ENCODE results near the gene ENOPH1. TPM values are rescaled to one million over a fixed set of nuclear protein-coding genes. Genes with fewer than 3 reads are reported as not detected.

The ENOPH1 gene
- polyA plus RNA-seq, 1 donor from 2014 or later = 159 TPM

DNA sequence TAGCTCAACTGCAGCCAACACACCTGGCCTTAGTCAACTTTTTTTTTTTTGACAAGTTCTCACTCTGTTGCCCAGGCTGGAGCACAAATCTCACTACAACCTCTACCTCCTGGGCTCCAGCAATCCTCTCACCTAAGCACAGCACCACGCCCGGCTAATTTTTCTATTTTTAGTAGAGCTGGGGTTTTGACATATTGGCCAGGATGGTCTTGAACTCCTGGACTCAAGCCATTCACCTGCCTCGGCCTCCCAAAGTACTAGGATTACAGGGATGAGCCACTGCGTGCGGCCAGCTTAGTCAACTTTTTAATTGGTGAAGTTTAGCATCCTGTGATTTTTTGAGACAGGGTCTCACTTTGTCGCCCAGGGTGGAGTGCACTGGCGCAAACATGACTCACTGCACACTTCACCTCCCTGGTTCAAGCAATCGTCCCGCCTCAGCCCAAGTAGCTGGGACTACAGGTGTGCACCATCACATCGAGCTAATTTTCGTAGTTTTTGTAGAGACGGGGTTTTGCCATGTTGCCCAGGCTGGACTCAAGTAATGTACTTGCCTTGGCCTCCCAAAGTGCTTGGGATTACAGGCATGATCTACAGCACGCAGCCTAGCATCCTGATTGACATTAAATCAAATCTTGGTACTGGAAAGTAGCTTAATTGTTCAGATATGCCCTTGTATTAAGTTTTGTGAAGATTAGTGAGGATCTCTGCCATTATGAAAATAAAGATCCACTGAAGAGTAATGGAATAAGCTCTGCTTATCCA lies 8.4 kb upstream of the ENOPH1 start:
- peaks cover 33% of the 10 kb centered on the region for H4K20me1 ChIP-seq (ENCODE audit: insufficient read depth)
- no peak overlapping the region for H3K9ac ChIP-seq (ENCODE audit: low read length)
- no peak overlapping the region for H3K4me2 ChIP-seq (ENCODE audit: low read length)
- no peaks in the 10 kb centered on the region for H3K27me3 ChIP-seq (ENCODE audit: insufficient read depth, low read depth, low read length)
- TF ChIP-seq TAF1 (IDR thresholded peaks at IDR 0.05; ENCODE audit: low read depth) (no peak), RAD21 (conservative IDR thresholded peaks at IDR 0.05) (no peak), POLR2AphosphoS5 (IDR thresholded peaks at IDR 0.05) (no peak), EZH2 (IDR thresholded peaks at IDR 0.05; ENCODE audit: borderline replicate concordance, insufficient read depth, low read length, poor library complexity, severe bottlenecking) (no peak), EP300 (conservative IDR thresholded peaks at IDR 0.05; ENCODE audit: poor library complexity, severe bottlenecking) (no peak)
- TF ChIP-seq, protein P1, sequence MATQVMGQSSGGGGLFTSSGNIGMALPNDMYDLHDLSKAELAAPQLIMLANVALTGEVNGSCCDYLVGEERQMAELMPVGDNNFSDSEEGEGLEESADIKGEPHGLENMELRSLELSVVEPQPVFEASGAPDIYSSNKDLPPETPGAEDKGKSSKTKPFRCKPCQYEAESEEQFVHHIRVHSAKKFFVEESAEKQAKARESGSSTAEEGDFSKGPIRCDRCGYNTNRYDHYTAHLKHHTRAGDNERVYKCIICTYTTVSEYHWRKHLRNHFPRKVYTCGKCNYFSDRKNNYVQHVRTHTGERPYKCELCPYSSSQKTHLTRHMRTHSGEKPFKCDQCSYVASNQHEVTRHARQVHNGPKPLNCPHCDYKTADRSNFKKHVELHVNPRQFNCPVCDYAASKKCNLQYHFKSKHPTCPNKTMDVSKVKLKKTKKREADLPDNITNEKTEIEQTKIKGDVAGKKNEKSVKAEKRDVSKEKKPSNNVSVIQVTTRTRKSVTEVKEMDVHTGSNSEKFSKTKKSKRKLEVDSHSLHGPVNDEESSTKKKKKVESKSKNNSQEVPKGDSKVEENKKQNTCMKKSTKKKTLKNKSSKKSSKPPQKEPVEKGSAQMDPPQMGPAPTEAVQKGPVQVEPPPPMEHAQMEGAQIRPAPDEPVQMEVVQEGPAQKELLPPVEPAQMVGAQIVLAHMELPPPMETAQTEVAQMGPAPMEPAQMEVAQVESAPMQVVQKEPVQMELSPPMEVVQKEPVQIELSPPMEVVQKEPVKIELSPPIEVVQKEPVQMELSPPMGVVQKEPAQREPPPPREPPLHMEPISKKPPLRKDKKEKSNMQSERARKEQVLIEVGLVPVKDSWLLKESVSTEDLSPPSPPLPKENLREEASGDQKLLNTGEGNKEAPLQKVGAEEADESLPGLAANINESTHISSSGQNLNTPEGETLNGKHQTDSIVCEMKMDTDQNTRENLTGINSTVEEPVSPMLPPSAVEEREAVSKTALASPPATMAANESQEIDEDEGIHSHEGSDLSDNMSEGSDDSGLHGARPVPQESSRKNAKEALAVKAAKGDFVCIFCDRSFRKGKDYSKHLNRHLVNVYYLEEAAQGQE (IDR thresholded peaks at IDR 0.05; ENCODE audit: borderline replicate concordance) = no peak
- TF ChIP-seq, protein P2, sequence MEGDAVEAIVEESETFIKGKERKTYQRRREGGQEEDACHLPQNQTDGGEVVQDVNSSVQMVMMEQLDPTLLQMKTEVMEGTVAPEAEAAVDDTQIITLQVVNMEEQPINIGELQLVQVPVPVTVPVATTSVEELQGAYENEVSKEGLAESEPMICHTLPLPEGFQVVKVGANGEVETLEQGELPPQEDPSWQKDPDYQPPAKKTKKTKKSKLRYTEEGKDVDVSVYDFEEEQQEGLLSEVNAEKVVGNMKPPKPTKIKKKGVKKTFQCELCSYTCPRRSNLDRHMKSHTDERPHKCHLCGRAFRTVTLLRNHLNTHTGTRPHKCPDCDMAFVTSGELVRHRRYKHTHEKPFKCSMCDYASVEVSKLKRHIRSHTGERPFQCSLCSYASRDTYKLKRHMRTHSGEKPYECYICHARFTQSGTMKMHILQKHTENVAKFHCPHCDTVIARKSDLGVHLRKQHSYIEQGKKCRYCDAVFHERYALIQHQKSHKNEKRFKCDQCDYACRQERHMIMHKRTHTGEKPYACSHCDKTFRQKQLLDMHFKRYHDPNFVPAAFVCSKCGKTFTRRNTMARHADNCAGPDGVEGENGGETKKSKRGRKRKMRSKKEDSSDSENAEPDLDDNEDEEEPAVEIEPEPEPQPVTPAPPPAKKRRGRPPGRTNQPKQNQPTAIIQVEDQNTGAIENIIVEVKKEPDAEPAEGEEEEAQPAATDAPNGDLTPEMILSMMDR (IDR thresholded peaks at IDR 0.05; ENCODE audit: poor library complexity, severe bottlenecking) = no peak
- peaks cover 35% of the 10 kb centered on the region for H3K36me3 ChIP-seq (ENCODE audit: insufficient read depth, low read length)
- no peaks in the 10 kb centered on the region for H3K9me2 ChIP-seq (ENCODE audit: insufficient read depth, low read length)
- peaks cover 34% of the 10 kb centered on the region for H3K79me2 ChIP-seq (replicated peaks; ENCODE audit: insufficient read depth, low read length)
- no peak overlapping the region for H3K27ac ChIP-seq (ENCODE audit: low read length)
- peaks cover 3% of the 10 kb centered on the region for H3F3A ChIP-seq (ENCODE audit: insufficient read depth, low read length, poor library complexity, severe bottlenecking)
- no peak overlapping the region for H2AFZ ChIP-seq (ENCODE audit: low read depth, low read length)
- no peak overlapping the region for H3K4me3 ChIP-seq (ENCODE audit: low read length)
- no peaks in the 10 kb centered on the region for H3K9me3 ChIP-seq (ENCODE audit: low read length)

DNA sequence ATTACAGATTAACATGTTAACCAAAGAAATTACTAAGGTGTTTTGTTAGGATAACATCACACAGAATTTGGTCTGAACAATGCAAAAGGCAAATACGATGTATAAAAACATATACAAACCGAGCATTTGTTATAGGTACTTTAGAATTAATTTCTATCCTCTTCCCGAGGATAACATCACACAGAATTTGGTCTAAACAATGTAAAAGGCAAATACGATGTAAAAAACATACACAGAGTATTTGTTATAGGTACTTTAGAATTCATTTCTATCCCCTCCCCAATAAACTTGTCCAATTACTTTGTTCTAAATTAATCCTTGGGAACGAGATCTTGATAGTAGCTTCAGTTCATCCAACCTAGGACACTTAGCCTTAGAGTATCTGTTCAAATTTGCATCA lies 7.8 kb upstream of the ENOPH1 start:
- Histone ChIP-seq H3K36me3 (ENCODE audit: insufficient read depth, low read length) (peaks cover 35% of the 10 kb centered on the region), H3K4me2 (ENCODE audit: low read length) (no peak overlapping the region), H3K9me2 (ENCODE audit: insufficient read depth, low read length) (no peaks in the 10 kb centered on the region), H3K9me3 (ENCODE audit: low read length) (no peaks in the 10 kb centered on the region), H2AFZ (ENCODE audit: low read depth, low read length) (no peak overlapping the region), H3K4me3 (ENCODE audit: low read length) (no peak overlapping the region), H3K27ac (ENCODE audit: low read length) (no peak overlapping the region), H3F3A (ENCODE audit: insufficient read depth, low read length, poor library complexity, severe bottlenecking) (peaks cover 3% of the 10 kb centered on the region), H3K9ac (ENCODE audit: low read length) (no peak overlapping the region), H3K27me3 (ENCODE audit: insufficient read depth, low read depth, low read length) (no peaks in the 10 kb centered on the region), H3K79me2 (replicated peaks; ENCODE audit: insufficient read depth, low read length) (peaks cover 40% of the 10 kb centered on the region), H4K20me1 (ENCODE audit: insufficient read depth) (peaks cover 40% of the 10 kb centered on the region)
- TF ChIP-seq, protein P2 (IDR thresholded peaks at IDR 0.05; ENCODE audit: poor library complexity, severe bottlenecking) = no peak
- TF ChIP-seq TAF1 (IDR thresholded peaks at IDR 0.05; ENCODE audit: low read depth) = no peak
